ENCODE results near the gene SMAD2.

Gene SMAD2

DNA sequence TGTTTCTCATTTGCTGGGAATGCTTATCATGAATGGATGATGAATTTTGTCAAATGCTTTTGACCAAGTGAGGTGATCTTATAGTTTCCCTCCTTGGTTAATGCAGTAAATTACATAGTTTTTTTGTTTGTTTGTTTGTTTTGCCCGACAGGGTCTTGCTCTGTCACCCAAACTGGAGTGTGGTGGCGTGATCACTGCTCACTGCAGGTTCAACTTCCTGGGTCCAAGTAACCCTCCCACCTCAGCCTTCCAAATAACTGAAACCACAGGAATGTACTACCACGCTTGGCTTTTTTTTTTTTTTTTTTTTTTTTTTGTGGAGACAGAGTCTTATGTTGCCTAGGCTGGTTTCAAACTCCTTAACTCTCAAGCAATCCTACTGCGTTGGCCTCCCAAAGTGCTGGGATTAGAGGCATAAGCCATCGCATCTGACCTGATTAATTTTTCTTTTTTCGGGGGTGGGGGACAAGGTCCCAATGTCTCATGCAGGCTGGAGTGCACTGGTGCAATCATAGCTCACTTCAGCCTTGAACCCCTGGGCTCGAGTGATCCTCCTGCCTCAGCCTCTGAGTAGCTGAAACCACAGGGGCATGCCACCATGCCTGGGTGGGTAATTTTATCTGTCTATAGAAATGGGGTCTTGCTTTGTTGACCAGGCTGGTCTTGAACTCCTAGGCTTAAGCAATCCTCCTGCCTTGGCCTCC lies 48.6 kb downstream of the SMAD2 start:
- no peak for TF ChIP-seq JUND (IDR thresholded peaks at IDR 0.05; ENCODE audit: low read depth)
- peak in 1 of 2 experiments; percentile 25 for DNase-seq (ENCODE audit: low read depth in 1 of 2, low spot score in 1 of 2)

DNA sequence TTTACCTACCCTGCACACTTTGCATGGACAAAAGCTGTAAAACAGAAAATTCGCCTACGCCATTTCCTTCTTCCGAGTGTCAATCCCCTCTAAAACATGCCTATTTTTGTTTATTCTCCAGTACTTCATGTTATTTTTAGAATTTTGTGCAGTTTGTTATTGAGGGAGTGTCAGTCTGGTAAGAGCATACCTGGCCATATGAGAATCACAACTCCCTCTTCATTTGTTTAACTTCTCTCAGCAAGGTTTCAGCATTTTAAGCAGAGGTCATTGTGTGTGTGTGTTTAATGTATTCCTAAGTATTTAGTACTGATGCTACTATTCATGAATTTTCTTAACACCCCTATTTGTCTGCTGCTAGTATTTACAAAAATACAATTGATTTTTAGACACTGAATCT lies 49.4 kb downstream of the SMAD2 start:
- in situ Hi-C loops (cut with HindIII; ENCODE audit: low pct_unique_long_range_greater_than_20kb, low sequenced_read_pairs) = no loop called here
- no peak for DNase-seq (ENCODE audit: low read depth in 1 of 2, low spot score in 1 of 2)
- TF ChIP-seq JUND (IDR thresholded peaks at IDR 0.05; ENCODE audit: low read depth) = no peak

More for the DNA sequence above, 48.6 kb downstream of the SMAD2 start:
- in situ Hi-C loops (cut with HindIII; ENCODE audit: low pct_unique_long_range_greater_than_20kb, low sequenced_read_pairs) = no loop called here

DNA sequence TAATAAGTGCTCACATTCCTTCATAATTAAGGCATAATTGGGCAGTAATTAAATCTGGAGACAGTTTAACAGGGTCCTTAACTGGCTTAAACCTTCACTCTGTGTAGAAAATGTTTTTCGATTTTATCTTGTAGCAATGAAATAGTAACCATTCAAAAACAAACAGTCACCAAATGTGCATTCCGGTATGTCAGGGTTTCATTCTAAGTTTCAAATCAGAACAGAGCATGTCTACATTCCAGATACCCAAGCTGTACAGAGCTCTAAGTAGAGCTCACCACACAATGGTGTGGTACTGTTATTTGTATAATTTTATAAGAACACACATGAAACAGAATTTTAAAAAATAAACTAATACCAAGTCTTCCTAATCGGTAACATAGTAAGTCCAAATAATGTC lies 52.6 kb downstream of the SMAD2 start:
- peak; percentile 11 to 21 for DNase-seq (ENCODE audit: low read depth in 1 of 2, low spot score in 1 of 2)
- in situ Hi-C loops (cut with HindIII; ENCODE audit: low pct_unique_long_range_greater_than_20kb, low sequenced_read_pairs) = no loop called here
- TF ChIP-seq JUND (IDR thresholded peaks at IDR 0.05; ENCODE audit: low read depth) = no peak

DNA sequence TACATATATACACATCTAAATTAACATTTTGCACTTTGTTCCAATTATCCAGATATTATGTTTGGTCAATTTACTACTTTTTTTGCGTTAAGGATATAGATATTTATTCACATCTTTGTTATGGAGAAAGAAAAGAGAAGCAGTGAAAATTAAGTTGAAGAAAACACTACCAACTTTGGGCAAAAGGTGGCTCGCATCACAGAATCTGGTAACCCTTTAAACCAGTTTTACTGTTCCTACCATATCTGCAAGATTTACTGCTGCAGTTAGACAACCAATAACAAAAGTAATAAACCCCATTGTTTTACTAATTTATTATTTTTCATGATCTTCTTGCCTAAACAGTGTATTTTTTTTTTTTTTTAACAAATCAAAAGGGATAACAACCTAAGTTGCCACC lies 53.6 kb downstream of the SMAD2 start:
- in situ Hi-C loops (cut with HindIII; ENCODE audit: low pct_unique_long_range_greater_than_20kb, low sequenced_read_pairs) = no loop called here
- no peak for TF ChIP-seq JUND (IDR thresholded peaks at IDR 0.05; ENCODE audit: low read depth)

DNA sequence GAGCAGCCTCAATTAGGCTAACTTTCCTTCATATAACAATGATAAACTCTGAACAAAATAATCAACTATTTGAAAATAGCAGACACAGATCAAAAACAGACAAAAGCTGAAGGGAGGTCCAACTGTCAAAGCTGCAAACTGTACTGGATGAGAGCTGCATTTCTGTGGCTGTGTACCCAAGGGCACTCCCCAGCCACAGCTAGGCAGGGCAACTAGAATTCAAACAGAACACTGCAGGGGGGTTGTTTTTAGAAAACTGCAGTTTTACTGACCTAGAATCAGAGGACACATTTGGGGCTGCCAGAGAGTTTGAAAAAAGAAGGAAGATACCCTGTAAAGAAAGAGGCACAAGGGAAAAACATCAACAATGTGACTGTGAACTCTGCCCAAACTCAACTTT lies 56.8 kb downstream of the SMAD2 start:
- DNase-seq (ENCODE audit: low read depth in 1 of 2, low spot score in 1 of 2) = no peak
- TF ChIP-seq JUND (IDR thresholded peaks at IDR 0.05; ENCODE audit: low read depth) = no peak
- in situ Hi-C loops (cut with HindIII; ENCODE audit: low pct_unique_long_range_greater_than_20kb, low sequenced_read_pairs) = no loop called here

More for the DNA sequence above, 53.6 kb downstream of the SMAD2 start:
- DNase-seq (ENCODE audit: low read depth in 1 of 2, low spot score in 1 of 2) = no peak

DNA sequence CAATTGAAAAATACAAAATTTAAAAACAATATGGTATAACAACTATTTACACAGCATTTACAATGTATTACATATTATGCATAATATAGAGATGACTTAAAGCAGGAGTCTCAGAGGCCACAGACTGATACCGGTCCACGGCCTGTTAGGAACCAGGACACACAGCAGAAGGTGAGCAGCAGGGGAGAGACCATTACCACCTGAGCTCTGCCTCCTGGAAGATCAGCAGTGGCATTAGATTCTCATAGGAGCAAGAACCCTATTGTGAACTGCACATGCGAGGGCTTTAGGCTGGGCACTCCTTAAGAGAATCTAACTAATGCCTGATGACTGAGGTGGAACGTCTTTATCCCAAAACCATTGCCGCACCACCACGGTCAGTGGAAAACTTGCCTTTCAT lies 58.0 kb downstream of the SMAD2 start:
- in situ Hi-C loops (cut with HindIII; ENCODE audit: low pct_unique_long_range_greater_than_20kb, low sequenced_read_pairs) = no loop called here
- no peak for TF ChIP-seq JUND (IDR thresholded peaks at IDR 0.05; ENCODE audit: low read depth)
- DNase-seq (ENCODE audit: low read depth in 1 of 2, low spot score in 1 of 2) = no peak

DNA sequence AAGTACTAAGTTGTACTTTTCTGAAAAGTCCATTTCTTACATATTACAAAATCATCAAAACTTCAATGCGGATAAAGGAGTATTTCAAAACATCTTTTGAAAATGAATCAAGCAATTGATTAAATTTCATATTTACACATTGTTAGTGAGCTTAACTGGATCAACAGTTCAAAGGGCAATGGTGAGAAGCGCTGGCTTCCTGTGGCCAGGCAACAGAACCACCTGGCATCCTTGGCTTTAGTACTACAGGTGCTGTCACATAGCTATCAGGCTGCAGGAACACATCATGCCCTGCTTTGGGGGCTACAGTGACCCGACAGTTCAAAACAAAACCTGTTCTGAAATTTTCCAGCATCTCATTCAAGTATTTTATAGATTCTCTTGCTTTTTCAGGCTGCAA lies 59.2 kb downstream of the SMAD2 start:
- no peak for DNase-seq (ENCODE audit: low read depth in 1 of 2, low spot score in 1 of 2)
- in situ Hi-C loops (cut with HindIII; ENCODE audit: low pct_unique_long_range_greater_than_20kb, low sequenced_read_pairs) = no loop called here
- no peak for TF ChIP-seq JUND (IDR thresholded peaks at IDR 0.05; ENCODE audit: low read depth)

DNA sequence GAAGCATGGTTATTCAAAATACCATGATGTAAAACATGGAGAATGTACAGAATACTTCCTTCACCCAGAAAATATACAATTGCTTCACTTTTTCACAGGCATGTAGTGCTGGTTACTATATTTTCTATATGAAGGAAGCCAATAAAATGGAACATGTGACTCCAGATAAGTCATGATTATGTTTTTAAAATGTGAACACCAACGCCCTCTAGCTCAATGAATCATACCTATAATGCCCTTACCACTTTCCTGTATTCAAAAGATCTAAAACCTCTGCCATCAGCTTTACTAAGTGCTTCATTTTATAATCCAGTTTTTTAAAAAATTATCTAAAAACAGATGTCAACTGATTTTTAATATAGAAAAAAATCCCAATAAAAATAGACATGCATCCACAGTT lies 59.9 kb downstream of the SMAD2 start:
- no peak for DNase-seq (ENCODE audit: low read depth in 1 of 2, low spot score in 1 of 2)
- in situ Hi-C loops (cut with HindIII; ENCODE audit: low pct_unique_long_range_greater_than_20kb, low sequenced_read_pairs) = no loop called here
- TF ChIP-seq JUND (IDR thresholded peaks at IDR 0.05; ENCODE audit: low read depth) = no peak

DNA sequence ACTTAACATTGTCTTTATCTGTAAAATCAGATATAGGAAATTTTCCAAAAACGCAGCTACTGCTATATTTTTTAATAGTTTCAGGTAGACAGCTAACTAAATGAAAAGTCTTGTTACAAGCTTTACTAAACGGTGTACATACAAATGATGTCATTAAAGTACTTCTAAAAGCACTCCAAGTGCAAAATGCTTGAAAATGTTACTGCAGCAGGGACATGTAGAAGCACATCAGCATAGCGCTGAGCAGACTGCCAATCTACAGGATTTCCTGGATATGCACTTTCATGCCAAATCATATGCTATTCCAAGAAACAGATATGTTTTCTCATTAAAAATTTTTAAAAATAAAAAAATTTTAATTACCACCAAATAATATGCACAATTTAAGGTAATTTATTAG lies 61.7 kb downstream of the SMAD2 start:
- in situ Hi-C loops (cut with HindIII; ENCODE audit: low pct_unique_long_range_greater_than_20kb, low sequenced_read_pairs) = no loop called here
- DNase-seq (ENCODE audit: low read depth in 1 of 2, low spot score in 1 of 2) = no peak
- no peak for TF ChIP-seq JUND (IDR thresholded peaks at IDR 0.05; ENCODE audit: low read depth)

DNA sequence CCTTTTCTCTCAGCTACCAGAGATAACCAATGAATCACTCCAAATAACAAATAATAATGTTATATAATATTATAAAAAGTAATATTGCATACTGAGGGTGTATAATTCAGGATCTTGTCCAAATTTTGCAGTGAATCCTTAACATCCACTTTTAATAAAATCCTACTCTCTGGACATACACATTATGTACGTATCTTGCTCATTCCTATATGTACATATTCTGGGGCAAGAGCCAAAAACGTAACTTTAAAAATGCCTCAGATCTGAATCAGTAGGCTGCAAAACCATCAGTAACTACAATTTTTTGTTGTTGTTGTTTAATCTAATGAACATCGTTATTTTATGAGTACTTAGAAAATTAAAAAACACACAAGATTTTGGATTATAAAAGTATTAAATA lies 65.3 kb downstream of the SMAD2 start:
- TF ChIP-seq JUND (IDR thresholded peaks at IDR 0.05; ENCODE audit: low read depth) = no peak
- DNase-seq (ENCODE audit: low read depth in 1 of 2, low spot score in 1 of 2) = no peak
- in situ Hi-C loops (cut with HindIII; ENCODE audit: low pct_unique_long_range_greater_than_20kb, low sequenced_read_pairs) = no loop called here

DNA sequence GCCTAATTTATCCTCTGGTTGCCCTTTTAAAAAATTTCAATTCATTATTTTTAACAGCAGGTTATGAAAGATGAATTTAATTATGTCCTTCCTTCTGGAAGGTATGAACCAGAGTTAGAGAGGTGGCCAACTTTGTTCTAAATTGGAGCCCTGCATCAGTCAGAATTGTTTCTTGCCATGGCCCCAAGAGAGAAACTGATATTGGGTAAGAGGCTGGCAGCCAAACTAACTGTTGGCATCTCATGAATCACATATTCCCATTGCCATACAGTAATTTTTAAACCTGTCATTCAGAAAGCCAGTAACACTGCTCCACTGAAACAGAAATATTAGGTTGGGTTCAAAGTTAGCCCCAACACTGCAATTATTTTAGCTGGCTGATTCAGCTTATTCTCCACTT lies 67.4 kb downstream of the SMAD2 start:
- in situ Hi-C loops (cut with HindIII; ENCODE audit: low pct_unique_long_range_greater_than_20kb, low sequenced_read_pairs) = no loop called here
- TF ChIP-seq JUND (IDR thresholded peaks at IDR 0.05; ENCODE audit: low read depth) = no peak
- no peak for DNase-seq (ENCODE audit: low read depth in 1 of 2, low spot score in 1 of 2)

DNA sequence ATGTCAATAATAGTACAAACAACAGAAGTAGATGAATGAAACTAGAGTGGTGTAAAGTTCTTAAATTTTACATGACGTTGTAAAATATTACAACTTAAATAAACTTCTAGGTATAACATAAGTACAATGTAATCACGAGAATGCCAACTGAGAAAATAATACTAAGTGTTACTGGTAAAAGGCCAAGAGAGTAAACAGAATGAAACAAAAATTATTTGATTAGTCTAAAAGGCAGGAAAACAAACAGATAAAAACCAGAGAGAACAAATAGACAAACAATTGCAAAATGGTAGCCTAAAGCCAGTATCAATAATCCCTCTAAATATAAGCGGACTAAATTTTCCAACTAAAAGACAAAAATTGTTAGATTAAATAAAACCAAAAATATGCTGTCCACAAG lies 71.9 kb downstream of the SMAD2 start:
- in situ Hi-C loops (cut with HindIII; ENCODE audit: low pct_unique_long_range_greater_than_20kb, low sequenced_read_pairs) = no loop called here
- no peak for DNase-seq (ENCODE audit: low read depth in 1 of 2, low spot score in 1 of 2)
- no peak for TF ChIP-seq JUND (IDR thresholded peaks at IDR 0.05; ENCODE audit: low read depth)

DNA sequence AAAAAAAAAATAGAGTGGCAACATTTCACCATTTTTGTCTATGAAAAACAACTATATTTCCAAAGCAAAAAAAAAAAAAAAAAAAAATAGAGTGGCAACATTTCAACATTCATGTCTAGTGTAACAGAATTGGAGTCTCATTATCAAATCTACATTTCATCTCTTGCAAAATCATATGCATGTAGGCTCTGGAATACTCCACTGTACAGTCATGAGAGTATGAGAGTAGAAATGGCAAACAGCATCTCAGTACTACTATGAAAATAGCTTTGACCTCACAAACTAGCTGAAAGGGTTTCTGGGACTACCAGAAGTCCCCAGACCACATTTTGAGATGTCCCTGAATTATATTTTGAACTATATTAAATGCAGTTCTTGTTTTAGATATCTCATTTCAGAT lies 82.8 kb downstream of the SMAD2 start:
- no peak for TF ChIP-seq JUND (IDR thresholded peaks at IDR 0.05; ENCODE audit: low read depth)
- DNase-seq (ENCODE audit: low read depth in 1 of 2, low spot score in 1 of 2) = no peak
- in situ Hi-C loops (cut with HindIII; ENCODE audit: low pct_unique_long_range_greater_than_20kb, low sequenced_read_pairs) = no loop called here

DNA sequence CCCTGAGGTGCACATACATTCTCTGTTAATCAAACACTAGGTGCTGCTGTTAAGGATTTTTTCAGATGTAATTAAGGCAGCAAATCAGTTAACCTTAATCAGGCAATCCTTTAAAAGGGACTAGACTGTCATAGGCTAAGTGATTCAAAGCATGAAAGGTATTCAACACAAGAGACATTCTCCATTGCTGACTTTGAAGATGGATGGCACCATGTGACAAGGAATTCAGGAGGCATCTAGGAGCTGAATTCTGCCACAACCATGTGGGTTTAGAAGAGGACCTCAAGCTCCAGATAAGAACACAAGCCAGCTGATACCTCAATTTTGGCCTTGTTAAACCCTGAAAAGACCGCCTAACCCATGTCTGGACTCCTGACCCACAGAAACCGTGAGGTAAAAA lies 84.0 kb downstream of the SMAD2 start:
- in situ Hi-C loops (cut with HindIII; ENCODE audit: low pct_unique_long_range_greater_than_20kb, low sequenced_read_pairs) = no loop called here
- no peak for TF ChIP-seq JUND (IDR thresholded peaks at IDR 0.05; ENCODE audit: low read depth)
- DNase-seq (ENCODE audit: low read depth in 1 of 2, low spot score in 1 of 2) = no peak
